HG03571 (cell line): Measurements from ENCODE around the gene TSACC.

Source experiments
- ATAC-seq: cut with Tn5 transposase; IDR thresholded peaks from one replicate; pipeline ENCODE4 v1.9.1; 2021; ENCODE audit not compliant: unreplicated experiment

Gene TSACC

DNA sequence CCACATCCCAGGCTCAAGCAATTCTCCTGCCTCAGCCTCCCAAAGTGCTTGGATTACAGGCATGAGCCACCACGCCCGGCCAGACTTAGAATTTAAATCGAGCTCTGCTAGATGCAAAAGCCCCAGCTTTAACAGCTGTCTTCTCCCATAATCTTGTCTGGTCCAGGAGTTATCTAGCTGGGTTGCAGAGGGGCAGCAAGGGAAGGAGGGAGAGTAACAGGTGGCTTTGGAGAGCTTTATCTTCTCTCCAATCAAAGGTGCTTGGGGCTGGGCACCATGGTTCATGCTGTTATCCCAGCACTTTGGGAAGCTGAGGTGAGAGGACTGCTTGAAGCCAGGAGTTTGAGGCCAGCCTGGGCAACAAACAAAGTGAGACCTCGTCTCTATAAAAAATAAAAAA is 34.5 kb downstream of the TSACC start:
- no peak for ATAC-seq

DNA sequence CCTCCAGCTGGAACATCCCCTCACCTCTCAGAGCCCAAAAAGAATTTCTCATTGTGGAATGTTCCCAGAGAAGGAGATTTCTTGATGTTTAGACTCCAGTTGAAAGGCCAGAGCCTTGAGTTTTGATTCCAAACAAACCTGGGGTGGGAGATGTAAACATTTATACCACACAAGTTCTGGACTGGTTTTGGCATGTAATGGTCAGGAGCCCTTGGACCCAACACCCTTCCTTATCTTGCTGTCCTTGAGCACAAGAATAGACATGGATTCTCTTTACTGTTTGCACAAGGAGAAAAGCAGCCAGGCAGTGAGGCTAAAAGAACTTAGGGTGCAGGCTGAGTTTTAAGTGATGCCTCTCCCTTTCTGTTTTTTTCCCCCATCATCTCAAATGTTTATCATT is 35.2 kb downstream of the TSACC start:
- ATAC-seq: no peak

GRCh38 chr1:156376146-156376545 is 37.8 kb downstream of the TSACC start:
- ATAC-seq: no peak

DNA sequence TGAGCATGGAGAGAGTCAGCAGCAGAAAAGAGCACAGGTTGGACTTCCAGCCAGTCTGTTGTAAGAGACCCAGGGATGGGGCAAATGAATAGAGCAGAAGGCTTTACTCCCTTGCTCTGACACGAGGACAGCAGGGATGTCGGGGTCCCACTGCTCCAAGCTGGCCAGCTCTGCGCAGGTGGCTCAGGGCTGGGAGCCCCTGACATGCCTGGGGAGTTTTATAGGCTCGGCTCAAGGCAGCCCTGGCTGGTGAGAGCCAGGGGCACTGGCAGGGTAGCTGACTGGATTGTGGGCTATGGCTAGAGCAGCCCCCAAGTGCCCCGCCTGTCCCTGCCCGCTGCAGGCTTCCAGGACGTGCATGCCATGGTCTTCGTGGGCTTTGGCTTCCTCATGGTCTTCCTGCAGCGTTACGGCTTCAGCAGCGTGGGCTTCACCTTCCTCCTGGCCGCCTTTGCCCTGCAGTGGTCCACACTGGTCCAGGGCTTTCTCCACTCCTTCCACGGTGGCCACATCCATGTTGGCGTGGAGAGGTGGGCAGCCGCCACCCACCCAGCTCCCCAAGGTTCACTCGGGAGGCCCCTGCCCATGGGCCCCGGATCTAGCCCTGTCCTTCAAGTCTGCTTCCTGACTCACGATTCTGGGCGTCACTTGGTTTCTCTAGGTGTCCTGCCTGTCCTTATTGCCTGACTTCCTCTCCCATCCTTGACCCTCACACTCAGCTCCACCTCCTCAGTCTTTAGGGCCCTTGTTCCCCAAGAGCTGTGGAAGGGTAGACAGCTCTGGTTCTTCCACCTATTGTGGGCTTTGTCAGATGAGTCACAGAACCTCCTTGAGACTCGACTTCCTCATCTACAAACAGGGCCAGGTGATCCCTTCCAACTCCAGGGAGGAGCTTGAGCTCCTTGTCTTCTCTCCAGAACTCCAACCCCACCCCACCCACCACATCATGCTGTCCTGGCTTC is 38.9 kb downstream of the TSACC start:
- no peak for ATAC-seq

GRCh38 chr1:156378557-156378956 is 40.2 kb downstream of the TSACC start:
- ATAC-seq: no peak

DNA sequence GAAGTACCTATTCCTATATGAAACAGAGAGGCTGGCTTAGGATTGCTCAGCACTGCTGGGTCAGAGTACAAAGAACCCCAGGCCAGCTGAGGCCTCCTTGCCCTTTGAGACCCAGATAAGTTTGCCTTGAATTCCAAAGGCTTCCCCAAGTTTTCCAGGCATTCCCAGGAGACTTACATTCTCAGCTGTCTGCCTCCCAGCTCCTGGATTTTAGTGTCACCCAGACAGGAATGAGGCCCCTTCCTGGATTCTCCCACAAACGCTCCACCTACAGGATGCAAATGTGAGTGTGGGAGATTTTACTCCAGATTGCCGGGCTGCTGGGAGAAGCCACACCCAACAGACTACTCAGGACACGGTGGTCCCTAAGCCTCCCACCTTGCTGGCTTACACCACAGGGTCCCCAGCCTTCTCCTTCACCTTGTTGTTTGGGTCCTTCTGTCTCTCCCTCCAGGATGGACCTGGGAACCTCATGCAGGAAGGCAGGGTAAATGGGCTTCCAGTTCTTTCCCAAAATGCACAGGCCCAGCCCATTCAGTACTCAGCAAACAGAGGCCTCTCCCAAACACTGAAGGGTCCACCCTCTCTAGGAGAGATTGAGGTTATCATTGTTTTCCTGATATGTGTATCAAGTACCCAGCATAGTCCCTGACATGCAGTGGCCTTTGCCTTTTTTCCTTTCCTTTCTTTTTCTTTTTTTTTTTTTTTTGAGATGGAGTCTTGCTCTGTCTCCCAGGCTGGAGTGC is 41.3 kb downstream of the TSACC start:
- ATAC-seq: no peak

DNA sequence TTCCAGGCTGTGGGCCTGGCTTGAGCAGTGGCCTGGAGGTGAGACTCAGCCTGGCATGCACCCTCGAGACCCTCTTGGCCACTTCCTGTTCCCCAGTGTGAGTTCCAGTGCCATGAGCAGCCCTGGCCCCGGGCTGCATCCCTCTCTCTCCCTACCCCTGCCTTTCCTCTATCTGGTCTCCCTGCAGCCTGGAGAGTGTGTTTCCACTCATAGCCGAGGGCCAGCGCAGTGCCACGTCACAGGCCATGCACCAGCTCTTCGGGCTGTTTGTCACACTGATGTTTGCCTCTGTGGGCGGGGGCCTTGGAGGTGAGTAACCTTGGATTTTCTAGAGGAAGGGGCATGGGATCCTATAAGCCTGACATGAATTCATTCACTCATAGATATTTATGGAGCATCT is 44.2 kb downstream of the TSACC start:
- no peak for ATAC-seq

GRCh38 chr1:156383023-156383422 is 44.7 kb downstream of the TSACC start:
- ATAC-seq: no peak

DNA sequence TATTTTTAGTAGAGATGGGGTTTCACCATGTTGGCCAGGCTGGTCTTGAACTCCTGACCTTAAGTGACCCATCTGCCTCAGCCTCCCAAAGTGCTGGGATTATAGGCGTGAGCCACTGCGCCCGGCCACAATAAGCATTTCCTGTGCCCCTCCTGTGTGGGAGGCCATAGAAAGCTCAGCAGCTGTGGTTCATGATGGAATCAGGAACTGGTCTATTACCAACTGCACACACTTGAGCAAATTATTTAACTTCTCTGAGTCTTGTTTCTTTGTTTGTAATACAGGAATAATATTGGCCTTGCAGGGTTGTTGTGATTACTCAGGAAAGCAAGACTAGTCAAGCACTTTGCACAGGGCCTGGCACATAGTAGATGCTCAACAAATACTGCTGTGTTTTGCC is 45.7 kb downstream of the TSACC start:
- no peak for ATAC-seq

DNA sequence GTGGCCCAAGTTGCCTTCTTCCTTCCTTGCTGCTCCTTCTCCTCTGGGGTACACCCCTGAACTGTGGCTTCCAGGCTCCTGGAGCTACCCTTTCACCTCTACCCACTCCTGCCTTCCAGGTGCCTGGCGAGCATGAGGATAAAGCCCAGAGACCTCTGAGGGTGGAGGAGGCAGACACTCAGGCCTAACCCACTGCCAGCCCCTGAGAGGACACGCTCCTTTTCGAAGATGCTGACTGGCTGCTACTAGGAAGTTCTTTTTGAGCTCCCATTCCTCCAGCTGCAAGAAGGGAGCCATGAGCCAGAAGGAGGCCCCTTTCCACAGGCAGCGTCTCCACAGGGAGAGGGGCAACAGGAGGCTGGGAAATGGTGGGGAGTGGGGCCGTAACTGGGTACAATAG is 46.3 kb downstream of the TSACC start:
- ATAC-seq: no peak

- no peak for ATAC-seq
These were observed 47.3 kb downstream of the TSACC start for GRCh38 chr1:156385534-156386031.

- ATAC-seq: no peak
These were observed 48.0 kb downstream of the TSACC start for GRCh38 chr1:156386134-156386901.

DNA sequence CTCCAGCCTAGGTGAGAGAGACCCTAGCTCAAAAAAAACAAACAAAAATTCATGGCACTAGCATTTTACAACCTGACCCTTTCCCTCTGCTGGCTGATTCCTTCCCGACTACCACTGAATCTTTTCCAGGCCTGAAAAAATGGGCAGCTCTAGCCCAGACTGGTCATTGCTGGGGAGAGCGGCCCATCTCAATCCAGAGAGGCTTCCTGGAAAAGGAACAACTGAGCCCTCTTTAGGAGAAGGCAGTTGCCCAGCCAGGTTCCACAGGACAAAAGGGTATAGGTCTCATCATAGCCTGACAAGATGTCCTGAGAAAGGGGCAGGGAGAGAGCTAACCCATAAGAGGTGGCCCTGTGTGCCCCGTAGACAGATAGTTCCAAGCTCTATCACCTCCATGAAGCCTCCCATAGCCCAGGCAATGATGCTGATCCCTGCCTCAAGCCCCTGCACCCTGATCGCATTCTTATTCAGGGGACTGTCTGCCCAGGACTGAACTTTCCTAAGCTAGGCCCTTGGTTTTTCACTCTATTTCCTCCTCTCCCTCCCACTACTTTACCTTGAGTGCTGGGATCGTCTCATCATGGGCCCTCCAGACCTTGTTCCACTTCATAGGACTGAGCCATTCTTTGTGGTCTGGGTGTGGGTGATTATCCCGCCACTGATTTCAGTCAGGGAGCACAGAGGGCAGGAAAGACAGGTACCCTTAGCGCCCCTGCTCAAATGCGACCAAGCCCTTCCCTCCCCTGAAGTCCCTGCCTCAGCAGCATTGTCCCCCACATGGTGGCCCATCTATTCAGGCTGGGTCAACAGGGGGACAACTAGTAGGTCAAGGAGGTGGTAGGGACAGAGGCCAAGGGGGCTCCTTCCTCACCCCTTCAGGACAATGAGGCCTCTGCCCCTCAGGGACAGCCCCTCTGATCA is 48.9 kb downstream of the TSACC start:
- no peak for ATAC-seq

DNA sequence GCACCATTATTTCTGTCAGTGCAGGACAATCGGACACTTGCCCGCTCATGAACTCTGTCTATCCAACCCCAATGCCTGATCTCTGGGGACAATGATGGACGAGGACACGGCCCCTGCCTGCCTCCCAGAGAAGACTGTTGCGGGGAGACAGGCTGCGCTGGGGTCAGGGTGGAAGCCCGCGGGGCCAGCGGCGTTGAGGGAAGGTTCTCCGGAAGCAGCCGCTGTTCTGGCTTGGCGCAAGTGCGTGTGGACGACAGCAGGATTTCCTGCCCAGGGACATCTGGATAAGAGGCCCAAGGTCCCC is 49.5 kb downstream of the TSACC start:
- no peak for ATAC-seq

DNA sequence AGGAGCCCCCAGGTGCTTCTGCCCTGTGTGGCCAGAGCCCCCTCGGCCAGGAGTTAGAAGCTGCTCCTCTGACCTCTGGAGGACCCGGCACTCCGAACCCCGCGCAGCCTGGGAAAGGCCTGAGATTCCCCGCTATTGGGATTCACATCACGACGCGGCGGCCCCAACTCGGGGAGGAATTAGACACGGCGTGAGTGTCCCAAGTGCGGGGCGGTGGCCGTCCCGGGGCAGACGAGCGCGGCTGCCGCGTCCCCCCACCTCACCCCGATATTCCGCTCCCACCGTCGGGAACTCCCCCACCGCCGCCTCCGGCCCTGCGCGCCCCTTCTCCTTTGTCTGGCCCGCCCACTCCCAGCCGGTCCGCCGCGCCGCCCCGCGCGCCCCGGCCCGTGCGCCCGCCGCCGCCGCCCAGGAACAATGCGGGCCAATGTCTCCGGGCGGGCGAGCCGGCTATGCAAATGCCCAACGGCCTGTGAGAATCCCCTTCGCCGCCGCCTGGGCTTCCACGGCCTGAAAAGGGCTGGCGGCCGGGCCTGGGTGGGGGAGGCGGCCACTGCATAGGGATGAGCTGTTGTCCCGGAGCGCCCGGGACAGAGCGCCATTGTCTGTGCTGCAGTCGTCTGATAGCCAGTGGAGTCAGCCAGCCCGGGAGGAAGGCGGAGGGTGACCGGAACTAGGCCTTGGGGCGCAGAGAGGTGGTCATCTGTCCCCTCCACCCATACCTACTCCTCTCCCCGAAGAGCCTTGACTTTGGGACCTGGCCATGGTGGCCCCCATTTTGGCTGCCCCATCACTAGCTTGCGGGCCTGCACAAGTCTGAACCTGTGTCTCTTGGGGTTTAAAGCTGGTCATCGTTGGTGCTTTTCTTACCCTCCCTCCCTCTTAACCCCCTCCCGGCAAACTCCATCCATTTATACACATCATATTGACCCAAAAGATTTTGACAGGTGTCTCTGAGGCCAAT is 50.1 kb downstream of the TSACC start:
- no peak for ATAC-seq

DNA sequence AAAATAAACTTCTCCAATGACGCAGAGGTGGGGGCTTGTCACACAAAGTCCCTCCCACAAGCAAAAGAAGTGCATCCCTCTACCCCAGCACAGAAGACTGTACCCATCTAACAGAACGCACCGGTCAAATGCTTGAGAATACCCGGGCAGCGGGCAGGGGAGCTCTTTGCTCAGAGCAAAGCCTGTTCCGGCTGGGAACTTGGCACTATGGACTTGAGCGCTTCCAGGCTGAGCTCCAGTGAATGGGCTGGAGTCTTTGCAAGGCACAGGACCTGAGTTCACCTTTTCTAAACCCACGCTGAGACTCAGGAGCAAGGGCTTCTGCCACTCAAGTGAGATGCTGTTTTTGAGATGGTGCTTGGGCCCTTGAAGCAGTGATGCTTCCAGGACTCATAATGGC is 51.0 kb downstream of the TSACC start:
- no peak for ATAC-seq

DNA sequence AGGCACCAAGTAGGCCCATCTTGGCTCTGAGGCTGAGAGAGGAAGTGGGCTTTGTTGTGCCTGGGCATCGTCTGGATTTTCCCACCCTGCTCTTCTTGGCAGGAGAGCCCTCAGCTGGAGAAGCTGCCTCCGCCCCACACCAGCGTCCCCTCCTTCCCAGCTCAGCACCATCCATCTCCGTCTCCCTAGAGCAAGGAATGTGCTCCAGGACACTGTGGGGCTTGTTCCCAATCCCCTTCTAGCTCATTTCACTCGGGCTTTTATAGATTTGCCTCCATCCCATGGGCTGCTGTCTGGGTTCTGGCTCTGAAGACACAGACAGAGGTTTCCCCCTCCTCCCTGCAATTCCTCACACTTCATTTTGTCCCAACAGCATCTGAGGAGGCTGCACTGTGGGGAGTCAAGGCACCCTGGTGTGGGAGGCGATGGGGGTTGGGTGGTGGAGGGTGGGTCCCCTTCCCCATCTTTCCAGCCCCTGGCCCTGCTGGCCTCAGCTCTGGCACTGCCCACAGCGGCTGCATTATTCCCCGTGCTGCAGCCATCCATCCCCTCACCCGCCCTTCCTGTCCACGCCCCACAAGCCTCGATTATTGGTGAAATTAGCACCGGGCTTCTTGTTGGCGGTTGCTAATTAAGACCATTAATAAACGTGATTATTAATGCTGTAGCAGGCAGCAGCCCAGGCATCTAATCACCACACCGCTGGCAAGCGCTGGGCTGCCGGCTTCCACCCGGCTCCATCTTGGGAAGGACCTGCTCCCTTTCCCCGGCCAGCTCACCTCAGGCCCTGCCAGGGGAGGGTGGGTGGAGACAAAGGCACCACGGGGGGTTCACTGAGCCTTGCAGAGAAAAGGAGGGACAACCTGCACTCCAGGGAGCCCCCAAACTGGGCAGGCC is 52.4 kb downstream of the TSACC start:
- ATAC-seq: no peak

DNA sequence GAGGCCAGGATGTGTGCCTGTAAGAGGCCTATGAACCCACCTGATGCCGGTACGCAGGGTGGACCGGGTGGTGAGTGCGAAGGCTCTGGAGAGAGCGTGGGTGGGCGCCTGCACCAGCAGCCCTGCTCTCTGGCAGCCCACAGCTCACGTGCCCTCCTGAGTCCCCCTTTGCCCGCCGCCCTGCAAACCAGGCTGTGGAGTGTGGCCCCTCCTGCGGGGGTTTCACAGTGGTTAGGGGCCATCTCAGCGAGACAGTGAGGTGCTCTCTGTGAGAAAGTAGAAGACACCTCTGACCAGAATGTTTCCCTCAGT is 53.0 kb downstream of the TSACC start:
- ATAC-seq: no peak
